ENCODE measurements around the gene TEPSIN. TPM values are rescaled to one million over a fixed set of nuclear protein-coding genes. Genes with fewer than 3 reads are reported as not detected.

TEPSIN gene
- total RNA-seq, 4 donors from 2014 or later = 38.0 to 156 (median 79.4) TPM

GRCh38 chr17:81273698-81274470 lies 35.0 kb upstream of the TEPSIN start:
- Histone ChIP-seq H3K4me3 (no peak overlapping the region), H3K36me3 (peaks cover 0 to 85% (median 0%) of the 10 kb centered on the region in 3 donors)

GRCh38 chr17:81272616-81273015 lies 33.8 kb upstream of the TEPSIN start:
- no peak for DNase-seq
- no peaks in the 10 kb centered on the region for H3K27me3 ChIP-seq
- peaks cover 0 to 10% (median 0%) of the 10 kb centered on the region in 4 donors for H3K4me1 ChIP-seq
- TF ChIP-seq CTCF (IDR thresholded peaks at IDR 0.05) (no peak), POLR2A (IDR thresholded peaks at IDR 0.05) (no peak)
- H3K4me3 ChIP-seq = no peak overlapping the region
- H3K9me3 ChIP-seq = no peaks in the 10 kb centered on the region
- H3K36me3 ChIP-seq = peaks cover 0 to 86% (median 0%) of the 10 kb centered on the region in 3 donors
- H3K27ac ChIP-seq = no peak overlapping the region

More at GRCh38 chr17:81273698-81274470, 35.0 kb upstream of the TEPSIN start:
- H3K27ac ChIP-seq = no peak overlapping the region
- H3K4me1 ChIP-seq = peaks cover 0 to 12% (median 0%) of the 10 kb centered on the region in 4 donors
- H3K27me3 ChIP-seq = no peaks in the 10 kb centered on the region
- no peak for DNase-seq
- no peak for TF ChIP-seq CTCF (IDR thresholded peaks at IDR 0.05)
- no peaks in the 10 kb centered on the region for H3K9me3 ChIP-seq

GRCh38 chr17:81271226-81271625 lies 32.4 kb upstream of the TEPSIN start:
- Histone ChIP-seq H3K27ac (no peak overlapping the region), H3K27me3 (no peaks in the 10 kb centered on the region), H3K4me1 (no peaks in the 10 kb centered on the region), H3K9me3 (no peaks in the 10 kb centered on the region), H3K36me3 (peaks cover 0 to 76% (median 0%) of the 10 kb centered on the region in 3 donors), H3K4me3 (no peak overlapping the region)
- no peak for DNase-seq
- TF ChIP-seq CTCF (IDR thresholded peaks at IDR 0.05) = no peak
- no peak for TF ChIP-seq POLR2A (IDR thresholded peaks at IDR 0.05)

- TF ChIP-seq POLR2A (IDR thresholded peaks at IDR 0.05) (no peak), CTCF (IDR thresholded peaks at IDR 0.05) (no peak)
- H3K27me3 ChIP-seq = no peaks in the 10 kb centered on the region
- H3K36me3 ChIP-seq = peaks cover 0 to 78% (median 0%) of the 10 kb centered on the region in 3 donors
- H3K9me3 ChIP-seq = no peaks in the 10 kb centered on the region
- no peak for DNase-seq
- no peaks in the 10 kb centered on the region for H3K4me1 ChIP-seq
- no peak overlapping the region for H3K27ac ChIP-seq
- no peak overlapping the region for H3K4me3 ChIP-seq
Observed at GRCh38 chr17:81270279-81270678, 31.4 kb upstream of the TEPSIN start.

GRCh38 chr17:81267390-81268067 lies 28.7 kb upstream of the TEPSIN start:
- no peak for TF ChIP-seq CTCF (IDR thresholded peaks at IDR 0.05)
- TF ChIP-seq POLR2A (IDR thresholded peaks at IDR 0.05) = no peak
- H3K27me3 ChIP-seq = no peaks in the 10 kb centered on the region
- no peak overlapping the region for H3K27ac ChIP-seq
- H3K4me3 ChIP-seq = no peak overlapping the region
- no peak for DNase-seq
- no peaks in the 10 kb centered on the region for H3K4me1 ChIP-seq
- no peaks in the 10 kb centered on the region for H3K9me3 ChIP-seq
- H3K36me3 ChIP-seq = peaks cover 0 to 77% (median 0%) of the 10 kb centered on the region in 3 donors

Measured in Peyer's patch (tissue), 4 donors.